Stimulated activated CD8-positive, alpha-beta memory T cell treated with anti-CD3 and anti-CD28 coated beads, Interleukin-7, amount 100 ng/mL, for 24 hours (primary cell): ENCODE results near the gene SLC39A3.
"Not testable (repeated sequence)": the region's sequence is repeated elsewhere in the genome, so short reads cannot be mapped to it uniquely, and the experiment has no call there.

Experiments
- DNase-seq: peaks from one replicate; pipeline ENCODE4 v3.0.0-alpha.2; 2020; ENCODE audit warnings: low read depth

The SLC39A3 gene

DNA sequence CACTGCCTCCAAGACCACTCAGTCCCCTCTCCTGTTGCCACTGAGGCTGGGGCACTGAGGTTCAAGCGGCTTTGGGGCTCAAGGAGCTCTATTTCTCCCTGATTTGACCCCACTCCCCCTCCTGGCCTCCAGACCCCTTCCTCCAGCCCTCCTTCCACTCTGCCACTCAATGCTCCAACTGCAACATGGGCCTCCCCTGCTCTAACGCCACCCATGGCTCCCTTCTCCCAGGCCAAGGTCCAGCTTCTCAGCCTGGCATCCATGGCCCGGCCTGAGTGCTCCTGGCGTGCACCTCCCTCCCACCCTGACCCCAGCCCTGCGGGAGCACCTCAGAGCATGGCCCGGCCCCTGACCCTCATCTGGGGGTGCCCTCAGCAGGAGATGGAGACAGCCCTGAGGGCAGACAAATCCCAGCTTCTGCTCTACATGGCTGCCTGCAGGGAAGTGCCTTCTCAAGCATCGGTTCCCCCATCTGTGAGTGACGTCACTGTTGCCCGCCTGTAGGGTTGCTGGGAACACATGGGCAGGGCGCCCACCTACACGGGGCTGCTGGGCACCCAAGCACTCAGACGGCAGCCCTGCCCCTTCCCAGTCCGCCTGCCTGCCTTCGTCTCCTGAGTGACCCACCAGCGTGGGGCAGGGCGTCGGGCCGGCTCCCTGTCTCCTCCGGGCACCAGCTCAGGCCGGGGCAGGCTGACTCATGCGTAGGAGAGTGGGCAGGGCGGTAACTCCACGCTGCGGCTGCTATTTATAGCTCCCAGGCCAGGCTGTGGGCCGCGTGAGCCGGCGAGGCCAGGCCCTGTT lies 17.1 kb downstream of the SLC39A3 start:
- no peak for DNase-seq

GRCh38 chr19:2721570-2722540 lies 18.0 kb downstream of the SLC39A3 start:
- no peak for DNase-seq

DNA sequence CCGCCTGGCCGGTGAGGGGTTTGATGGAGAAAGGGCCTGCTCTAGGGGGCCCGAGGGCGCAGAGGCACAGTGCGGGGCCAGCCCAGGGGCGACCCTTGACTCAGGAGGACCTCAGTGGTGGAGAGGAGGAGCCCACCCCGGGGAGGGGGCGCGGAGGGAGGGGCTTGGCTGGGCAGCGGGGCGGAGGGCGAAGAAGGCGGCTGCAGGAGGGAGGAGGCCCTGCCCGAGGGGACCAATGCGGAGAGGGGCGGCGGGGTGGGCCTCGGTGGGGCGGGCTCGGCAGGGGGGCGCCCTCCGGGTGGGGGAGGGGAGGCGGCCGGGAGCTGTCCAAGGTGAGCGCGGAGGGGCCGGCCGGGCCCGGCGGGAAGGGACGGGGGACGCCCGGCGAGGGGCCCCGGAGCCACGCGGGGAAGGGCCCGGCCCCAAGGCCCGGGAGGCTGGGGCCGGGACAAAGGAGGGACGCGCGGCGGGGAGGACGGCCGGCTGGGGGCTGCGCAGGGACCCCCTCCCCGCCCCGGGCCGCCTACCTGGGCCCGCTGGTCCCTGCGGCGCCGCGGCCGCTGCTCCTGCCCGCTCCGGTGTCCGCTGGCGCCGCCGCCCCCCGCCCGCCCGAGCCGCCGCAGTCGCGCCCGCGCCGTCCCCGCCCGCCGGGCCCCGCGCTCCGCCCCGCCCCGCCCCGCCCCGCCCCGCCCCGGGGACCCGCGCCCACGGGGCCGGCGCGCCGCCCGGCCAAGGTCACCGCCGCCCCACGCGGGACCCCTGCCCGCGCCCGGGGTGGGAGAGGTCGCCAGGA lies 18.8 kb downstream of the SLC39A3 start, which contains the start of gene DIRAS1:
Gene DIRAS1, minus strand, starts transcription at position 596 of the 793 bp plus-strand sequence. CDS start 3,566 bp downstream, outside the sequence.
- DNase-seq, result no peak

DNA sequence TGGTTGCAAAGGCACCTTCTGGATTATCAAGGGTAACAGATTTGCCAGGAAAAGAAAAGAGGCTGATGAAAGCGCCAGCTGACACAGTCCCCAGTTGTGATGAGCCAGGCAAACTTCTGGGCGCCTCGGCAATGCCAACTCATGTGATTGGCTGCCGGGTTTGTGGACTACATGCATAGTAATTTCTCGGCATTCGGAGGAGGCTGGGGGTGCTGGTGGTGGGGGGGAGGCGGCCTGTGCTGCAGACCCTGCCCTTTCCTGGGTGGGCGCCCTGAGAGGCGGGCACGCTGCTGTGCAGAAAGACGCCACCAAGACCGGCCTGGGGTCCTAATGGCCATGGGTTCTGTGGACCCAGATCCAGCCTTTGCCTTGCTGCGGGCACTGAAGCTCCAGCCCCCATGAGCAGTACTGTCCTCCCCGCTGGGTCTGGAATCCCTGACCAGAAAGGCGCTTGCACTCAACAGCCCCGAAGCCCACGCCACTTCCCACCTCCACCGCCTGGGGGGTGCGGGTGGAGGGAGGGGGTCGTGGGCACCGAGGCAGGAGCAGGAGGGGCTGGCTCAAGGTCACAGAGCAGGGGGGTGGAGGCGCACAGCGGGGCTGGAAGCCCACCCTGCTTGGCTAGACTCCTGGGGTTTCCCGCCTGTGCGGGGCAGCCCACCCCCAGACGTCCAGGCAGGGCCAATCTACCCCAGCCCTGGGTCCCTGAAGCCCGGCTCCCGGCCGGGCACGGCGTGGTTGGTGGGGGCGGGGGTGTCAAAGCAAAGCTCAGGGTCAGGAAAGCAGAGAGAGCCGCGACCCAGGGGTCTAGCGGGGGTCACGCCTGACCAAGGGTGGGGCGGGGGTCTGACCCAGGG lies 19.7 kb downstream of the SLC39A3 start:
- no peak for DNase-seq

DNA sequence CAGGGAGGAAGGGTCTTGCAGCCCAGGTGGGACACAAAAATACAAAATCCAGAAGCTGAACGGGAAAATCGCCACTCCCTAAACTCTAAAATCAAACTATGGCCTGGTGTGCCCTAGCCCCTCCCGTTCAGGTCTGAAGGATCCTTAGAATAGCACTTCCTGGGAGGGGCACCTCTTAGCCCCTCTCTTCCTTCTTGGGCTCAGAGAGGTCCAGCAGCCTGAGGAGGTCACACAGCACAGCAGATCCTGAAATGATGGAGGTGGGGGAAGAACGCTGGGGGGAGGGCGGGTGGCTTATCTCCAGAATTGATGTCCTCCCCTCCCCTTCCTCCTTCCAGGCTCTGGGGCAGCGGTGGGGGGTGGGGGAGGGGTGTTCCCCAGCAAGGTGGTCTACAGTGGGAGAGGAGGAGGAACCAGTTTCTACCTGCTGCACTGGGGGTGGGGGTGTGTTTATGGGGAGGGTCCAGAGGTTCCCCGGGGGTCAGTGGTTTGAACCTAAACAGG lies 20.5 kb downstream of the SLC39A3 start:
- DNase-seq, result no peak

- DNase-seq, result no peak
These were observed 21.9 kb downstream of the SLC39A3 start for GRCh38 chr19:2717638-2718541.

GRCh38 chr19:2716722-2717637 lies 22.8 kb downstream of the SLC39A3 start:
- no peak for DNase-seq

- DNase-seq, result no peak
These were observed 23.6 kb downstream of the SLC39A3 start for GRCh38 chr19:2716275-2716650.

DNA sequence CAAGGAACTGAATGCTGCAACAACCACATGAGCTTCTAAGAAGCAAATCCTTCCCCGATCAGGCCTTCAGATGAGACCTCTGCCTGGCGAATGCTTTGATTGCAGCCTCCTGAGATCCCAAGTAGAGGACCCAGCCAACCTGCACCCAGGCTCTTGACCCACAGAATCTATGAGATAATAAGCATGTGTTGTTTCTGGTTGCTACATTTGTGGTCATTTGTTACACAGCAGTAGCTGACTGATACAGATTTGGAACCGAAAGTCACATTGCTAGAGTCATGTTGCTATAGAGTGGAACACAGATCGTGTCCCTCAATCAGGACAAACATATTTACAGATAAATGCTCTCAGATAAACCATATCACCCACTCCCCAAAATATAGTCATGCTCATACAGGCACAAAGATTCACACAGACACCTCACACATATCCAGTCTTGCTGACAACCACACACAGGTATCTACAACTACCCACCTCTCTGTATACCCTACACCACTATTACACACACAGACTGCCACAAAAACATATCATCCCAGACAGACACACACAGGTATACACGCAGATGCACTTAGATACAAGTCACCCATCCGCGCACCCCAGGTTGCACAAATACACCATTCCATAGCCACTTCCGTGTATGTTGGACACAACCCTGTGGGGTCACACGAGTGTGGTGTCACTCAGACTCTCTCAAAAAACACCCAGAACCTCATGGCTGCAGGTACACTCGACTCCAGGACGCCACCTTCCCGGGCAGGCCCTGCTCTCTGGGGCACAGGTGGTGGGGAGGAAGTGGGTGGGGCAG lies 24.1 kb downstream of the SLC39A3 start:
- DNase-seq, result no peak

GRCh38 chr19:2714531-2715269 lies 25.1 kb downstream of the SLC39A3 start:
- DNase-seq, result no peak

DNA sequence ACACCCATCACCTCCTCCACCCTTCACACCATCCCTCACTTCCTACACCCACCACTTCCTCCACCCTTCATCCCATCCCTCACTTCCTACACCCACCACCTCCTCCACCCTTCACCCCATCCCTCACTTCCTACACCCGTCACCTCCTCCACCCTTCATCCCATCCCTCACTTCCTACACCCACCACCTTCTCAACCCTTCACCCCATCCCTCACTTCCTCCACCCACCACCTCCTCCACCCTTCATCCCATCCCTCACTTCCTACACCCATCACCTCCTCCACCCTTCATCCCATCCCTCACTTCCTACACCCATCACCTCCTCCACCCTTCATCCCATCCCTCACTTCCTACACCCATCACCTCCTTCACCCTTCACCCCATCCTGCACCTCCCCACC lies 25.7 kb downstream of the SLC39A3 start:
- not testable (repeated sequence) for DNase-seq

- DNase-seq, result not testable (repeated sequence)
These were observed 26.6 kb downstream of the SLC39A3 start for GRCh38 chr19:2713170-2713569.

DNA sequence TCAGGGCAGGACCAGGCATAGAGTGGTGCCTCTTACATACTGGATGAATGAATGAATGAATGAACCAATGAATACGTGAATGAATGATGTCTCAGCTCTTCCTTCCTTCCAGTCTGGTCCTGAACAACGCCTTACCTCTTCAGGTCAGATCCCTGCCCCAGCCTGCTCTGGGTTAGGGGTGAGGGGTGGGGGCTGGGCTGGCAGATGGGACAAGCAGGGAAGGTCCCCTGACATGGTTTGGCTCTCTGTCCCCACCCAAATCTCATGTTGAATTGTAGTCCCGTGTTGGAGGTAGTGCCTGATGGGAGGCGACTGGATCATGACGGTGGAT lies 28.0 kb downstream of the SLC39A3 start:
- no peak for DNase-seq

DNA sequence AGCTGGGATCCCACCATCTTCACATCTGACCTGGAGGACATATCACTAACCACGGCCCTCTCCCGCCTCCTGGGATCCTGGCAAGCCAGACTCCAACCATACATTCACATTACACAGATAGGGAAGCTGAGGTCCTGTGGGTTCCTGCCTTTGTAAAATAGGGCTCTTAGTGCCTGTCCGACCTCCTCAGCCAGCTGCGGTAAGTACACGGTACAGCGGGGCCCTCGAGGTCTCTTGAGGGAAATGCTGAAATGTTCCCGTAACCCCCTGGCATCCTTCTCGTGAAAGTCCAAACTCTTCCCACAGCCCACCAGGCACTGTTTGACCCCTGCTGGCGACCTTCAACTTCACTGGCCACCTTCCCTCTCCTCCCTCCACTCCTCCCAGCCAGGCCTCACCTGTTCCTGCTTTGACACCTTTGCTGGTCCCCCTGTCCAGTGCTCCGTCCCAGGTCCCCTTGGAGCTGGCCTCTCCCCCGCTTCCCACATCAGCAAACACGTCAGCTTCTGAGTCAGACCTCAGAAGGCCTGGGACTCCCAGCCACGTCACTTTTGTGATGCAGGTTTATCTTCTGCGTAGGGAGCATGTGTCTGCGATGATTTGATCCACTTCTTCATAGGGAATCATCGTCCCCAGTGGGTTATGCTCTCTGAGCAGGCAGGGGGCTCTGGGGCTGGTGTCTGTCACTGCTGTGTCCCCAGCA lies 28.5 kb downstream of the SLC39A3 start:
- DNase-seq, result no peak

- no peak for DNase-seq
These were observed 33.6 kb downstream of the SLC39A3 start for GRCh38 chr19:2706251-2706650.

GRCh38 chr19:2703691-2704216 lies 36.1 kb downstream of the SLC39A3 start:
- DNase-seq, result no peak
